ENCODE data around the gene KLHL29. TPM values are rescaled to one million over a fixed set of nuclear protein-coding genes. Genes with fewer than 3 reads are reported as not detected.

Gene KLHL29
- total and polyA plus RNA-seq, 10 of the 15 experiments (the other 5 are each of a cell fraction or from before 2014, with no cell fraction given): 1.4 to 19.5 (median 6.1) TPM

GRCh38 chr2:23464905-23465537, 80.0 kb downstream of the KLHL29 start:
- Histone ChIP-seq H3K27ac (ENCODE audit: control insufficient read depth, insufficient read depth) (no peak overlapping the region), H3K79me2 (ENCODE audit: control insufficient read depth, insufficient read depth, low read length) (no peaks in the 10 kb centered on the region), H3K4me1 (ENCODE audit: control insufficient read depth, insufficient read depth, low read length) (no peaks in the 10 kb centered on the region), H3K9ac (ENCODE audit: control insufficient read depth, insufficient read depth, low read length) (no peak overlapping the region), H3K4me3 (no peak overlapping the region), H3K27me3 (replicated peaks in 1 of 2; ENCODE audit: control insufficient read depth in 2 of 2, insufficient read depth in 2 of 2, low read length in 1 of 2) (no peaks in the 10 kb centered on the region), H3K4me2 (ENCODE audit: control insufficient read depth, insufficient read depth) (no peak overlapping the region), H3K36me3 (ENCODE audit: control insufficient read depth in 2 of 2, insufficient read depth in 2 of 2, low read length in 1 of 2) (no peaks in the 10 kb centered on the region; a peak in 1 of 4 replicates), H3K9me3 (replicated peaks; ENCODE audit: control insufficient read depth, insufficient read depth, low read length) (no peaks in the 10 kb centered on the region), H4K20me1 (ENCODE audit: control insufficient read depth, insufficient read depth) (no peaks in the 10 kb centered on the region), H2AFZ (ENCODE audit: control insufficient read depth, low read depth, low read length) (no peak overlapping the region)
- ChIA-PET SMC1A (ENCODE audit: uncharacterized antibody, unreplicated experiment) (no interaction called here), CTCF (no interaction called here), RAD21 (ENCODE audit: unreplicated experiment) (no interaction called here), POLR2A (no interaction called here)
- FAIRE-seq (no peak), ATAC-seq (no peak), DNase-seq (ENCODE audit: low read depth, low spot score) (no peak)
- 43% methylated on average over 14 of the region's 14 CpGs for WGBS (ENCODE audit: insufficient coverage, insufficient replicate concordance, low lambda C conversion rate, missing lambda C conversion rate)
- in situ Hi-C loops (cut with MboI): no loop called here
- intact Hi-C loops (cut with micrococcal nuclease; ENCODE audit: unreplicated experiment): no loop called here
- BruUV-seq (replicated peaks): no TSS peak
- TF ChIP-seq, protein P1, sequence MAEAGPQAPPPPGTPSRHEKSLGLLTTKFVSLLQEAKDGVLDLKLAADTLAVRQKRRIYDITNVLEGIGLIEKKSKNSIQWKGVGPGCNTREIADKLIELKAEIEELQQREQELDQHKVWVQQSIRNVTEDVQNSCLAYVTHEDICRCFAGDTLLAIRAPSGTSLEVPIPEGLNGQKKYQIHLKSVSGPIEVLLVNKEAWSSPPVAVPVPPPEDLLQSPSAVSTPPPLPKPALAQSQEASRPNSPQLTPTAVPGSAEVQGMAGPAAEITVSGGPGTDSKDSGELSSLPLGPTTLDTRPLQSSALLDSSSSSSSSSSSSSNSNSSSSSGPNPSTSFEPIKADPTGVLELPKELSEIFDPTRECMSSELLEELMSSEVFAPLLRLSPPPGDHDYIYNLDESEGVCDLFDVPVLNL (IDR thresholded peaks at IDR 0.05; ENCODE audit: low read depth, low read length): no peak
- TF ChIP-seq, protein P2, sequence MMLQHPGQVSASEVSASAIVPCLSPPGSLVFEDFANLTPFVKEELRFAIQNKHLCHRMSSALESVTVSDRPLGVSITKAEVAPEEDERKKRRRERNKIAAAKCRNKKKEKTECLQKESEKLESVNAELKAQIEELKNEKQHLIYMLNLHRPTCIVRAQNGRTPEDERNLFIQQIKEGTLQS (IDR thresholded peaks at IDR 0.05; ENCODE audit: borderline replicate concordance, extremely low read depth, low read depth, low read length): no peak
- TF ChIP-seq SKIL (IDR thresholded peaks at IDR 0.05; ENCODE audit: low read depth, poor library complexity, severe bottlenecking): no peak
- TF ChIP-seq HDAC2 (IDR thresholded peaks at IDR 0.05): no peak
- no peak for TF ChIP-seq NR2C2 (IDR thresholded peaks at IDR 0.05; ENCODE audit: borderline replicate concordance, control insufficient read depth, insufficient read length, low read depth)
- no peak for TF ChIP-seq EED (IDR thresholded peaks at IDR 0.05; ENCODE audit: low read depth)
- no peak for TF ChIP-seq CHD2 (IDR thresholded peaks at IDR 0.05; ENCODE audit: borderline replicate concordance, low read depth, low read length)
- TF ChIP-seq TARDBP (IDR thresholded peaks at IDR 0.05; ENCODE audit: borderline replicate concordance): no peak
- TF ChIP-seq, protein P3, sequence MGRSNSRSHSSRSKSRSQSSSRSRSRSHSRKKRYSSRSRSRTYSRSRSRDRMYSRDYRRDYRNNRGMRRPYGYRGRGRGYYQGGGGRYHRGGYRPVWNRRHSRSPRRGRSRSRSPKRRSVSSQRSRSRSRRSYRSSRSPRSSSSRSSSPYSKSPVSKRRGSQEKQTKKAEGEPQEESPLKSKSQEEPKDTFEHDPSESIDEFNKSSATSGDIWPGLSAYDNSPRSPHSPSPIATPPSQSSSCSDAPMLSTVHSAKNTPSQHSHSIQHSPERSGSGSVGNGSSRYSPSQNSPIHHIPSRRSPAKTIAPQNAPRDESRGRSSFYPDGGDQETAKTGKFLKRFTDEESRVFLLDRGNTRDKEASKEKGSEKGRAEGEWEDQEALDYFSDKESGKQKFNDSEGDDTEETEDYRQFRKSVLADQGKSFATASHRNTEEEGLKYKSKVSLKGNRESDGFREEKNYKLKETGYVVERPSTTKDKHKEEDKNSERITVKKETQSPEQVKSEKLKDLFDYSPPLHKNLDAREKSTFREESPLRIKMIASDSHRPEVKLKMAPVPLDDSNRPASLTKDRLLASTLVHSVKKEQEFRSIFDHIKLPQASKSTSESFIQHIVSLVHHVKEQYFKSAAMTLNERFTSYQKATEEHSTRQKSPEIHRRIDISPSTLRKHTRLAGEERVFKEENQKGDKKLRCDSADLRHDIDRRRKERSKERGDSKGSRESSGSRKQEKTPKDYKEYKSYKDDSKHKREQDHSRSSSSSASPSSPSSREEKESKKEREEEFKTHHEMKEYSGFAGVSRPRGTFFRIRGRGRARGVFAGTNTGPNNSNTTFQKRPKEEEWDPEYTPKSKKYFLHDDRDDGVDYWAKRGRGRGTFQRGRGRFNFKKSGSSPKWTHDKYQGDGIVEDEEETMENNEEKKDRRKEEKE (IDR thresholded peaks at IDR 0.05): no peak
- TF ChIP-seq GABPA (IDR thresholded peaks at IDR 0.05; ENCODE audit: low read depth): no peak
- no peak for TF ChIP-seq CEBPB (IDR thresholded peaks at IDR 0.05; ENCODE audit: borderline replicate concordance in 1 of 2, low read depth in 2 of 2, low read length in 2 of 2)
- TF ChIP-seq, protein P4, sequence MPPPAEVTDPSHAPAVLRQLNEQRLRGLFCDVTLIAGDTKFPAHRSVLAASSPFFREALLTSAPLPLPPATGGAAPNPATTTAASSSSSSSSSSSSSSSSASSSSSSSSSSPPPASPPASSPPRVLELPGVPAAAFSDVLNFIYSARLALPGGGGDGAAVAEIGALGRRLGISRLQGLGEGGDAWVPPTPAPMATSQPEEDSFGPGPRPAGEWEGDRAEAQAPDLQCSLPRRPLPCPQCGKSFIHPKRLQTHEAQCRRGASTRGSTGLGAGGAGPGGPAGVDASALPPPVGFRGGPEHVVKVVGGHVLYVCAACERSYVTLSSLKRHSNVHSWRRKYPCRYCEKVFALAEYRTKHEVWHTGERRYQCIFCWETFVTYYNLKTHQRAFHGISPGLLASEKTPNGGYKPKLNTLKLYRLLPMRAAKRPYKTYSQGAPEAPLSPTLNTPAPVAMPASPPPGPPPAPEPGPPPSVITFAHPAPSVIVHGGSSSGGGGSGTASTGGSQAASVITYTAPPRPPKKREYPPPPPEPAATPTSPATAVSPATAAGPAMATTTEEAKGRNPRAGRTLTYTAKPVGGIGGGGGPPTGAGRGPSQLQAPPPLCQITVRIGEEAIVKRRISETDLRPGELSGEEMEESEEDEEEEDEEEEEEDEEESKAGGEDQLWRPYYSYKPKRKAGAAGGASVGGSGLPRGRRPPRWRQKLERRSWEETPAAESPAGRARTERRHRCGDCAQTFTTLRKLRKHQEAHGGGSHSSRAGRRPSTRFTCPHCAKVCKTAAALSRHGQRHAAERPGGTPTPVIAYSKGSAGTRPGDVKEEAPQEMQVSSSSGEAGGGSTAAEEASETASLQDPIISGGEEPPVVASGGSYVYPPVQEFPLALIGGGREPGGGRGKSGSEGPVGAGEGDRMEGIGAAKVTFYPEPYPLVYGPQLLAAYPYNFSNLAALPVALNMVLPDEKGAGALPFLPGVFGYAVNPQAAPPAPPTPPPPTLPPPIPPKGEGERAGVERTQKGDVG (CRISPR knock-in tag; IDR thresholded peaks at IDR 0.05): no peak
- no peak for TF ChIP-seq MEF2A (IDR thresholded peaks at IDR 0.05; ENCODE audit: insufficient read depth, low read depth, low read length)
